NCI-H2029 treated with DMSO at 0.1 percent for 48 hours (cell line): ENCODE results near the gene CMTM8.

Experiments used
- DNase-seq: peaks from one replicate; lab custom pipeline; 2025; lab: John Stamatoyannopoulos, UW

CMTM8 gene

GRCh38 chr3:32410367-32411246 is 172.1 kb downstream of the CMTM8 start:
- peak; percentile 74 for DNase-seq

DNA sequence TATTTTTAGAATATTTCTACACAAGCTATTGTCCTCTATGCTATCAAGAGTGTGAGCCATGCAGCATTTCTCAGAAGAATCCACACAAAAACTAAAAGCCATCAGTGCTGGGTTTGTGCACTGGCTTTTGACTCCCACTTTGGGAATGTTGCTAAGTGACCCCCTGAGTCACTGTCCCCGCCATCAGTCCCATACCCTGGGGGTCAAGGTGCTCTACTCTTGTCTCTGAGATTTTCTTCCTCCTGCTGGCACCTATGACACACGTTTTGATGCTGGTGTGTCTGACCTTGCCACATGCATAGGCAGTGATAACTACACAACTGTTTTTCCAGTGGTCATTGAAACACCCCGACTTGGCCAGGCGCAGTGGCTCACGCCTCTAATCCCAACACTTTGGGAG is 173.0 kb downstream of the CMTM8 start:
- no peak for DNase-seq

DNA sequence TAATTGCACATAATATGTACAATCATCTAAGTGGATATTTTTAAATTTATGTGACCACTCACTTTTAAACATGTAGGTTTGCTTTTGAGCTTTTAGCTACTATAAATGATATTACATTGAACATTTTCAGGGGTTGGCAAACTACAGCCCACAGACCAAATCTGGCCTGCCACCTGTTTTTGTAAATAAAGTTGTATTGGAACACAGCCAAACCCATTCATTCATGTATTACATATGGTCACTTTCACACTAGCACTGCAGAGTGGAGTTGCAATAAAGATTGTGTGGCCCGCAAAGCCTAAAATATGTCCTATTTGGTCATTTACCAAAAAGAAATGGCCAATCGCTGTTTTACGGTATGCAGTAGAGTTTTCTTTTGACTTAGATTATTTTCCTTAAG is 174.4 kb downstream of the CMTM8 start:
- DNase-seq = no peak

DNA sequence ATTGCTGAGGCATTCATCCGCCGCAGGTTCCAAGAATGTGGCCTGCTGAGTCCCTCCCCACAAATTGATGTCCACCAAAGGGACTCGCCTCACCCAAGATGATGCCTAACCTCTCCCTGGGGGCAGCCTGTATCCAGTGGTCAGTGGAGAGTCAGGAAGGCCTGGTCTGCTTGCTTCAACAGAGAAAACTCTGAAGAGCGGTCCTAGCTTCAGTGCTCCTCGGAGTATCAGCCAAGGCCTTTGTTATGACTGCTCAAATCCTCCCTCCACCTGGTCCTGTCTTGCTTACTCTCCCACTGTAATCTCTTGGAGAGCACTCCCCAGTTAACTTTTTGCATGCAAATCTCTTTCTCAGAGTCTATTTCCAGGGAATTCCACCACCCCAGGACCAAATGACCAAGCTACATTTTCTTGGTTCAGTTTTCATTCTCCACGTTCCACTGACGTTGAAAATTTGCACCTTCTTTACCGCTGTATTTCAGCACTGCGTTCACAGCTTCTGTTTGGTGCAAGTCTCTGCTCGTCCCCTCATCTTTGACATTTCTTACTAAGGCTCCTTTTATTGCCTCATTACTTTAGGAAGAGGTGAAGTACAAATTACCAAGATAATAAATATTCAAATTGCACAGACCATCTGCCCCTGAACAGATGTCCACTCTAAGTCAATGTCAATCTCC is 175.5 kb downstream of the CMTM8 start:
- no peak for DNase-seq

- no peak for DNase-seq
Observed at GRCh38 chr3:32414522-32415202, 176.2 kb downstream of the CMTM8 start.

- no peak for DNase-seq
Observed at GRCh38 chr3:32419742-32420125, 181.3 kb downstream of the CMTM8 start.
